GM21723 (cell line): ENCODE data around the gene ZNF737.
"Not testable (repeated sequence)": the region's sequence is repeated elsewhere in the genome, so short reads cannot be mapped to it uniquely, and the experiment has no call there.

Experiments
- ATAC-seq: cut with Tn5 transposase; IDR thresholded peaks from one replicate; pipeline ENCODE4 v1.9.1; 2021; ENCODE audit warnings: mild to moderate bottlenecking, moderate library complexity; ENCODE audit not compliant: unreplicated experiment

The ZNF737 gene

DNA sequence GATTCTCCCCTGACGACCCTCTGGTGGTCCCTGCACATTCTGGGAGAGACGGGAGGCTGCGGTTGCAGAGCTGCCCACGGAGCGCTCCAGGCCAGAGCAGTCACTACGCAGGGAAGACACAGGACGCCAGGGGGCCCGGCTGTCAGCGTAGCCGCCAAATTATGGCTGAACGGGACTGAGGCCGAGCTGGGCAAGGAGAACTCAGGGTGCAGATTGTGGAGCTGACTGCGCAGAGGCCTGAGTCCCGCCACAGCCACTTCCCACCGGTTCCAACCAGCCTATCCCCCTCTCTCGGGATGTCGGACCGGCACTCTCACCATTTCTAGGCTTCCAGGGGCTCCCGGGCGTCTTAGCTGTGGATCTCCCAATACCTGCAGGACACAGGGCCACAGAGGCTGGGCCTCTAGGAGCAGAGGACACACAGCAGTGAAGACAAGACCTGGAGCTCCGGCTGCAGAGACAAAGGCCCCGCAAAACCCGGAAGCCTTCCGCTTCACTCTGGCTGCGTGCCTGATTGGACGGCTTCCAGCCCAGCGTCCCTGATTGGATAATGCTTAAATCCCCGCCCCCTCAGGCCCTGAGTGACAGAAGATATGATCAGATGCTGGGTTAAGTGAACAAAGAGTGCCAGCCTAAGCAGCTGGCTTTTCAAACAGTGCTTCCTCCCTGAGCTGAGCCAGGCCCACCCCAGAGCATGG lies at the start of gene ZNF737:
TSS of gene ZNF737 (minus strand) at position 461 of the 698 bp plus-strand sequence. CDS start at position 320, 141 bp downstream.
- peak; percentile 90 for ATAC-seq

DNA sequence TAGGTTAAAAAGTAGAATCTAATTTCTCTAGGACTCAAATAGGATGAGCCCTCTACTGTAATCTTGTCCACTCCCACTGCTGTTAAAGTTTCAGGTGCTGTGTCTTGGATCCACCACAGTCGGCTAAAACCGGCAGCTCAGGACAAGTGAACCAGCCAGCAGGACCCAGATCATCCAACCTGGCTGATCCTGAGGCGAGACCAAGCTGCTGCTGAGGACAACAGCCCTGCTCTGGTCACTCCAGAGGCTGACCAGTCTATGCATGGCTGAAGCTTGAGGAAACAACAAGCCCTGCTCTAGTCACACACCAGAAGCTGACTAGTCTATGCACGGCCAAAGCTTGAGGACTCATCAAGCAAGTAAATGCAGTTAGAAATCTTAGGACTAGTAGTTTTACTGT lies 49.4 kb upstream of the ZNF737 start:
- ATAC-seq = not testable (repeated sequence)

DNA sequence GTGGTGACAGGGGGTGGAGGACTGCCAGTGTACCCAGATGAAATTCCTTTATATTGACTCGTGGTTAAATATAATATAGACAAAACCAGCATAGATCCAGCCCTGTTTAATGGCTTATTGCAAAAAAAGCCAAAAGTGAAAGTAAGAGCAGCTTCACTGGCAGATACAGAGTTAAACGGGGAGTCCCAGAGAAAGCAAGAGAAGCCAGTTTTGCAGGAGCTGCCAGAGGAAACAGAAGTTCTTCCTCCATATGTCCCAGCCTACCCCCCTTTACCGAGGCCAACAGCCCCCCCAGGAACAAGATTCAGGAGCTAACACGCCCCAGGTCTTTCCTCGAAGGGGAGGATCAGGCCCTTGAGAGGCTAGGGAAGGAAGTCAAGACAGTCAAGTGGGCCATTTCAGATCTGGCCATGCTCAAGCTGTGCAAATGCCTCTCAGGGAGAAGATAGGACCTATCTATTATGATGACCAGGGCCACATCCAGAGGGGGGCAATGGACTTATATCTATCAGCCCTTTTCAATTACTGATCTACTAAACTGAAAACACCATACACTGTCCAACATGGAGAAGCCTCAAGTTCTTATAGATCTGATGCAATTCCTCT lies 47.2 kb upstream of the ZNF737 start:
- ATAC-seq = no peak

DNA sequence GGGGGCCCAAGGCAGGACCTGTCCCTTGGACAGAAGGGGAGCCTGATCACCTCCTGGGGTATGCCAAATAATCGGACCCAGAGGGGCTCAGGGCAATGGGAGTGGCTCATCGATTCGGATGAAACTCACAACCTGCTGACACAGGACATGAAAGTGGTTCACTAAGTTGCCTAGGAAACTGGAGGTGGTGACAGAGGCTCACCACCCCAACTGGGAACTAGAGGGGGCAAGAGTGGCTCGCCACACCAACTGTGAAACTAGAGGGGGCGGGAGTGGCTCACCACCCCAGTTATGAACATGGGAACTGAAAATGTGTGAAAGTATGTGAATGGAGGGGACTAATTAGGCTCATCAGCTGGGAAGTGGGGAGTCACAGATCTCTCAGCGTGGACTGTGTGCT lies 46.3 kb upstream of the ZNF737 start:
- ATAC-seq = no peak

DNA sequence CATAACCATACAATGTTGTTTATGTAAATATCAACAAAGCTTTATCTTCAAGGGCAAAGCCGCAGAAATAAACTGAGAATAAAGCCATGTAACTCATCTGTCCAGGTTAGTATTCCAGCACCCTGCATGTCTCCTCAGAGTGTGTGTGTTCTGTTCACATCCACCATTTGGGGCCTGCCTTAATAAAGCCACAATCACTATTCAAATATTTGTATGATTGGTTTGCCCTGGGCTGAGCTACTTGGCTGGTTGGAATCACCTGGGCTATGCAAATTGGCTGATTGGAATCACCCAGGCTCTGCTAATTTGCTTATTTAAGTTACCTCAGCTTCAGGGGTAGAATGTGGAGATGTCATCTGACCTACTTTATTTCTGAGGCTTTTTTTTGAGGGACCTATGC lies 42.4 kb upstream of the ZNF737 start:
- ATAC-seq = no peak

DNA sequence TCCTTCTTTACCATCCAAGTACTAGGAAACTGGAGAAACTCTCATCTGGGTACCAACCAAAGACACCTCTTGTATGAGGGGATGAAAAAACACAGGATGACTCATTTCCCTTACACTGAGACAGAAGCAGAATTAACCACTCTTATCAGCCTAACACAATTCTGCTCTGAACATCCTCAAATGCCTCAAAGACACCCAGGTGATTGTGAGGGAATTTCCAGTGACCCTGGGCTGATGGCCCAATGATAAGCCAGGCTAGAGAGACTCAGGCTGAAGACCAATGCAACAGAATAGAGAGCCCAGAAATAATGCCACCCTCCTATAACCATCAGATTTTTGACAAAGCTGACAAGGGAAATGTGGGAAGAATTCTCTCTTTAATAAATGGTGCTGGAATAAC lies 7.0 kb downstream of the ZNF737 start:
- no peak for ATAC-seq

DNA sequence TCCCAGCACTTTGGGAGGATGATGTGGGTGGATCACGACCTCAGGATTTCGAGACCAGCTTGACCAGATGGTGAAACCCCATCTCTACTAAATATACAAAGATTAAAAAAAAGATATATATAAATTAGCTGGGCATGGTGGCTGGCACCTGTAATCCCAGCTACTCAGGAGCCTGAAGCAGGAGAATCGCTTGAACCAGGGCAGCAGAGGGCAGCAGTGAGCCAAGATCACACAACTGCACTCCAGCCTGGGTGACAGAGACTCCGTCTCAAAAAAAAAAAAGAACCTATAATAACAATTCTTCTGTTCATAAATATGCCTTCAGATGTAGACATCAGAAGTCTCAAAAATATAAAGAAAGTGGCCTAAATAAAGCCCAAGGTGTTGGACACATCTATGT lies 7.6 kb downstream of the ZNF737 start:
- ATAC-seq = no peak

DNA sequence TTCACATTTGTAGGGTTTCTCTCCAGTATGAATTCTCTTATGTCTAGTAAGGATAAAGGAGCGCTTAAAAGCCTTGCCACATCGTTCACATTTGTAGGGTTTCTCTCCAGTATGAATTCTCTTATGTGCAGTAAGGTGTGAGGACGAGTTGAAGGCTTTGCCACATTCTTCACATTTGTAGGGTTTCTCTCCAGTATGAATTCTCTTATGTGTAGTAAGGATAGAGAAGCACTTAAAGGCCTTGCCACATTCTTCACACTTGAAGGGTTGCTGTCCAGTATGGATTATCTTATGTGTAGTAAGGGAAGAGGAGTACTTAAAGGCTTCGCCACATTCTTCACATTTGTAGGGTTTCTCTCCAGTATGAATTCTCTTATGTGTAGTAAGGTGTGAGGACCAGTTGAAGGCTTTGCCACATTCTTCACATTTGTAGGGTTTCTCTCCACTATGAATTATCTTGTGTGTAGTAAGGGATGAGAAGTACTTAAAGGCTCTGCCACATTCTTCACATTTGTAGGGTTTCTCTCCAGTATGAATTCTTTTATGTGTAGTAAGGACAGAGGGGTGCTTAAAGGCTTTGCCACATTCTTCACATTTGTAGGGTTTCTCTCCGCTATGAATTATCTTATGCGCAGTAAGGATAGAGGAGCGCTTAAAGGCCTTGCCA lies 20.8 kb downstream of the ZNF737 start:
- not testable (repeated sequence) for ATAC-seq

DNA sequence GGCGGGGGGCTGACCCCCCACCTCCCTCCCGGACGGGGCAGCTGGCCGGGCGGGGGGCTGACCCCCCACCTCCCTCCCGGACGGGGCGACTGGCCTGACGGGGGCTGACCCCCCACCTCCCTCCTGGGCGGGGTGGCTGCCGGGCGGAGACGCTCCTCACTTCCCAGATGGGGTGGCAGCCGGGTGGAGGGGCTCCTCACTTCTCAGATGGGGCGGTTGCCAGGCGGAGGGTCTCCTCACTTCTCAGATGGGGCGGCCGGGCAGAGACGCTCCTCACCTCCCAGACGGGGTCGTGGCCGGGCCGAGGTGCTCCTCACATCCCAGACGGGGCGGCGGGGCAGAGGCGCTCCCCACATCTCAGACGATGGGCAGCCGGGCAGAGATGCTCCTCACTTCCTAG lies 35.3 kb downstream of the ZNF737 start:
- not testable (repeated sequence) for ATAC-seq

DNA sequence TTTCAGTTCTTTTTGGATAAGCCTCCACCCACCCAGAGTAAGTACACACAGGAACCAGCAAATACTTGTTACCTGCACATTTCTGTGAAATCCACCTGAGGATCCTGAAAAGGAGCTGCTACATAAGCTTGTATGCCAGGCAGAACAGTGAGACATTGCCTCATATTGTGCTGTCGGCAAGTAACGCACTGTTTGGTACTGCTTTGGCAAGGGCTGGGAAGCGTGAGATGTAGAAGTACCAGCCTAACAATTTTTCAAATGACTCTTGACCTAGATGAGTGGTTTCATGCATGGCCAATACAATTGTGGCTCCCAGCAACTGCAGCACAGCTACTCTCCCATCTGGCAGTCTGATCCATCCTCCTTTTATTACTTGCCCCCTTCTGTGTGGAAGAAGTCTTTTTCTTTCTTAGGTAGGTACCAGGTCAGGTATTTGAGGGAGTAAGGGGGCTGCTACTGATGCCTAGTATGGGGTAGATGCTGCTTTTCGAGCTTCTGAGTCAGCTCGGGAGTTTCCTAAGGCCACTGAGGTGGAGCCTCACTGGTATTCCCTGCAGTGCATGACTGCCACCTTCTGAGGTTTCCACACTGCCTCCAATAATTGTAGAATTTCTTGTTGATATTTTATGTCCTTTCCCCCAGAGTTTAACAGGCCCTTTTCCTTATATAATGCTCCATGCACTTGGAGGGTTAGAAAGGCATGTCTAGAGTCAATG lies 52.2 kb downstream of the ZNF737 start:
- no peak for ATAC-seq

DNA sequence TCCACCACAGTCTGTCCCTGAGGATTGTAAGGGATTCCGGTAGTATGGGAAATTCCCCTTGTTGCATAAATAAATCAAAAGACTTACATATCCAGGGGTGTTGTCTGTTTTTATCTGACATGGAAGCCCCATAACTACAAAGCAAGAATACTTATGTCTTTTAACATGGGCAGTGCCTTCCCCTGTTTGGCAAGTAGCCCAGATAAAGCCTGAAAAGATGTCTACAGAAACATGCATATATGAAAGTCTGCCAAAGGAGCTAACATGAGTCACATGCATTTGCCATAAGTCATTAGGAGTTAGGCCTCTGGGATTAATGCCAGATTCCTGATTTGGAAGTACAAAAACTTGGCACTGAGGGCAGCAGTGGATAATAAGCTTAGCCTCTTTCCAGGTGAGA lies 62.1 kb downstream of the ZNF737 start:
- ATAC-seq = no peak
